ENCODE data around the gene HRH3. TPM values are rescaled to one million over a fixed set of nuclear protein-coding genes. Genes with fewer than 3 reads are reported as not detected.

HRH3 gene
- total RNA-seq, 2 donors from 2014 or later: not detected

DNA sequence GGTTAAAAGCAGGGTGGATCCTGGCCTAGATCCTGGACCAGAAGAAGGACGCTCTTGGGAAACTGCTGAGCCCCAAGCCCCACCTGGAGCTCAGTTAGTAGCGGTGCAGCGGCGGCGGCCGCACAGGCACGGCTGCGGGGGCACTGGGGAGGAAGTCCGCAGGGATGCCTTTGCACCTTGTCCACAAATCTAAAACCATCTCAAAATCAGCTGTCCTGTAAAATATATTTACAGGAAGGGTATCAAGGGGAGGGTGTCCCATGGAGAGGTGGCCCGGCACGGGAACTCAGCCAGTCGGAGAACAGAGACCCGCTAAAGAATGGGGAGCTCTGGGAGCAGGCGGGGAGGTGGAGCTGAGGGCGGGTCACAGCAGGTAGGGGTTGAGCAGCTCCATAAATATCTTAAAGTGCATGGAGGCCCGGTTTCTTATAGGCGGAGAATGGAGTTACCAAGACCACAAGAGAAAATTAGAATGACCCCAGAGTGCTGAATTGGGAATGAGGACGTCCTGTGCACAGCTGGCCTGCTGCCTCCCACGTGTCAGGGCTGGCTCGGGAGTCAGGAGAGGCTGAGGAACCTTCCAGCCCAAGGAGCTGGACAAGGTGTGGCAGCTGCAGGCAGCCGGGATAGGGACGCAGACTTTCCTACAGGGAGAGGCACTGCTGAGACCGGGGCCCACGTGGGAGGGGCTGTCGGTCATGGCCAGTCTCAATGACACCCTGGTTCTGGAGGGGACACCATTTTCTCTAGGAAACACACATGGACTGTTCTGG lies 29.3 kb downstream of the HRH3 start:
- intact Hi-C loops (cut with DNase I, micrococcal nuclease): no loop called here
- ATAC-seq: no peak
- no peak for DNase-seq

DNA sequence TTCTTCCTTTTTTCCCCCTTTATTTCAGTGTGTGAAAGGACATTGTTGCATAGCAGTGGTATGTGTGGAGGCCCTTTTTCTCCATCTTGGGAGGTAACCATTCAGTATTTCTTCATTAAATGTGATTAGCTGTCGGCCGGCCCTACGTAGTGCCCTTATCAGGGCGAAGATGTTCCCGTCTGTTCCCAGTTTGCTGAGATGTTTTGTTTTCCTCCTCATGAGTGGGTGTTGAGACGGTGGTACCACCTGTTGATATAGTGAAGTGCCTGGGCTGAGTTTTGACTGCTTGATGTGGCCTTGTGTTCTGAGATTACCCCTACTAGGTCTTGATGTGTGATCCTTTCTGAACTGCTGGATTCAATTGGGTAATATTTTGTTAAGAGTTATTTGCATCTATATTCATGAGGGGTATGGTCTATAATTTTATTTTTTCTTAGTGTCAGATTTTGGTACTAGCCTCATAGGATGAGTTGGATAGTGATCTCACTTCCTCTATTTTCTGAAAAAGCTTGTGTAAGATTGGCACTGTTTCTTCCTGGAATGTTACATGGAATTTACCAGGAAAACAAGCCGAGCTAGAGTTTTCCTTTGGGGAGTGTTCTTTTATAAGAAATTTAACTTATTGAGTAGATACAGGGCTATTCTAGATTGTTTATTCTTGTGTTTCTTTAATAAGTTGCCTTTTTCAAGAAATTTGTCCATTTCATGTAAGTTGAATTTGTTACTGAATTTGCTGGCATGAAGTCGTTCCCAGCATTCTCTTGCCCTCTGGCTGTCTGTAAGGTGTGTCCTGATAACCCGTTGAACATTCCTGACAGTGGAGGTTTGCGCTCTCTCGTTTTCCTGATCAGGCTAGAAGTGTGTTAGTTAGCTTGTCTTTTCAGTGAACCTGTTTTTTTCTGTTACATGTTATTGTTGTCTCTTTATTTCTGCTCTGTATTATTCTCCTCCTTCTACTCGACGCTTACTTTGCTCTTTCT lies 32.9 kb downstream of the HRH3 start:
- DNase-seq: no peak
- intact Hi-C loops (cut with DNase I, micrococcal nuclease): no loop called here
- ATAC-seq: no peak

DNA sequence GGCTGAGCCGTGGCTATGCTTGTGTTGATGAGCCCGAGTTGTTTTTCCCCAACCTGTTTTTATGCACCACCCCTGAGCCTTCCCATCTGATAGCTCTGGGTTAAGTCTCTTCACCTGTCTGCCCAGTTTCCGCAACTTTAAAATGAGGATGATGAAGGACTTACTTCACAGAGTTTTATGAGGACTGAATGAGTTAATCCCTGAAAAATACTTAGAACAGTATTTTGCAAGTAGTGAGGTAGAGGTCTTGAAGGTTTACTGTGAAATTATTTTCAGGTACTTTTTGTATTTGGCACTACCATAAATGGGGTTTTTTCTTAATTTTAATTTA lies 34.0 kb downstream of the HRH3 start:
- intact Hi-C loops (cut with DNase I, micrococcal nuclease): no loop called here
- no peak for ATAC-seq
- no peak for DNase-seq

DNA sequence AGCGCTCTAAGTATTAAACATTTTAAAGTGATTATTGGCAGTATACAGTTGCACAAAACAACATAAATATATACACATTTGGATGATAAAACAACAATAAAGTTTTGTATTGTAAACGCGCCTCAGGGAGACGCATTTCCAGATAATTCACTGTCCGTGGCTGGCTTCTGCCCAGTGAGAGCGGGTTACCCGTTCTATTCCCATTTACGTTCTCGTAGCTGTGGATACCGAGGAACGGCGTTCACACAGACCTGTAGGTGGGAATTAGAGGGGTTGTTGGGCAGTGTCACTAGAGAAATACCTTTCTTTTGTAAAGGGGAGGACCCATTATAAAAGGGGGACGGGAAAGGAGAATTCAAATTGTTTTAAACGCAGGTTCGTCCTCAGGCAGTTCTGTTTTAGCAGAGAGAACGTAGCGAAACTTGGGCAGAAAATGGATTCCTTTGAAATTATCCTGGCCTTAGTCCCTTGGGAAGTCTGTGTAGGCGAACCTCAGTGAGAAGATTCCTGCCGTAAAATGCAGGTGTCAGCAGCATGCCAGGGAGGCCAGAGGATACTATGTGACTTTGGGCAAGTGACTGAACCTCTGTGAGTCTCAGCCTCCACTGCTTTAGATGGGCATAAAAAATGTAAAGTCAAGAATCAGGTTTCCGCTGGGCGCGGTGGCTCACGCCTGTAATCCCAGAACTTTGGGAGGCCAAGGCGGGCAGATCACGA lies 36.5 kb downstream of the HRH3 start:
- intact Hi-C loops (cut with DNase I, micrococcal nuclease): no loop called here
- ATAC-seq (no peak), DNase-seq (no peak)

DNA sequence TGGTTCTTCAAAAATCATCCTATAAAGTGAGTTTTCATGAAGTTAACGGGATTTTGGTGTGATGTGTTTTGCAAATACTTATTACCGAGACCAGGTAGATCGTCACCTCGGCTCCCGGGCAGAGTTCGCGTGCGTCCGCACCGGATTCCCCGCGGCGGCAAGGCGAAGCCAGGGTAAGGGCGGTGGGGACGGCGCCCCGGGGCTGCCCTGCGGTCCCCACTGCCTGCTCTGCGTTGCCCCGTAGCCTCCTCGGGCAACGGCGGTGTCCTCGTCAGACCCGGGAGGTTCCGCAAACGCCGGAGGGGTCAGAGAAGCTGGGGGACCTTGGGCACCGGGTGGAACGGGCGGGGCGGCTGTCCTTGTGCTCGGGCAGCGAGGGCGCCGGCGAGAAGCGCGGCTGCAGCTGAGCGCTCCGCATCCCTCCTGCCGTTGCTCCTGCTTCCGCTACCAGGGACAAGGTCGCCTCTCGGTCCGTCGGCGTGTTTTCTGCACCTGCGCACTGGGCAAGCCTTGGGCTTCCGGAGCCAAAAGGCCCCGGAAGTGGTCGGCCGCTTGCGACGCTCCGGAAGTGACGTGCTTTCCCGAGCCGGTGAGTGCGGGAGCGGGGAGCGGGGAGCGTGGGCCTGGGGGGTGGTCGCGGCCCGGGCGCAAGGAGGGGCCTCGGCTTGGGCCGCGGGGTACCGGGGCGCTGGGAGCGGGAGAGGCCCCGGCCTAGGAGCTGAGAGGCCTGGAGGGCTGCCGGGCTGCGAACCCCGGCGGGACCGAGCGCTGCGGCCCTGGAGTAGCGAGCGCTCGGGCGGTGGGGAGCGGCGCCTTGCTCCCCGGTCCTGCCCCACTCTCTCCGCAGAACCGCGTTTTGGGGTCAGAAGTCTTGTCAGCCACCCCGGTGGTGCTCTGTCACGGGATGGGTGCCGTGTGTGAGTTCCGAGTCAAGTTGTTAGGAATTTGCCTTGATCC lies 37.3 kb downstream of the HRH3 start, which contains the start of gene MTG2:
TSS of gene MTG2 (plus strand) at position 560 of the 957 bp plus-strand sequence. CDS start 10,393 bp downstream, outside the sequence.
- intact Hi-C loops (cut with DNase I, micrococcal nuclease): no loop called here
- peak; percentile 96 to 97 for DNase-seq
- peak; percentile 97 for ATAC-seq

DNA sequence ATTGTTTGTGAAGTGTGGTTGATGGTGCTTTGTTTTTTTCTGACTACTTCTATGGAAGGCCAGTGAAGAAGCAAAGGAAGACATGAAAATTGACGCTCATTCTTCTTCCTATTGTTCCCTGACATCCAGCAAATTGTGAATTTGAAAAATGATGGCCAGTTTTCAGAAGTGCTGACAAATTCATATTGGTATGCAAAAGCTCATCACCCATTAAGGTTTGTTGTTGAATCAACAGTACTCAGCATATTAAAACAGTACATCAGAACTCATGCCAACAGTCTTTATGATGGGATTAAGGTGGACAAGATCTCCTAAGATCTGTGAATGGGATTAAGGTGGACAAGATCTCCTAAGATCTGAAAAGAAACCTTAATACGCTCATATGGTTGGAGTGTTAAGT lies 38.3 kb downstream of the HRH3 start:
- intact Hi-C loops (cut with DNase I, micrococcal nuclease): no loop called here
- no peak for ATAC-seq
- no peak for DNase-seq

DNA sequence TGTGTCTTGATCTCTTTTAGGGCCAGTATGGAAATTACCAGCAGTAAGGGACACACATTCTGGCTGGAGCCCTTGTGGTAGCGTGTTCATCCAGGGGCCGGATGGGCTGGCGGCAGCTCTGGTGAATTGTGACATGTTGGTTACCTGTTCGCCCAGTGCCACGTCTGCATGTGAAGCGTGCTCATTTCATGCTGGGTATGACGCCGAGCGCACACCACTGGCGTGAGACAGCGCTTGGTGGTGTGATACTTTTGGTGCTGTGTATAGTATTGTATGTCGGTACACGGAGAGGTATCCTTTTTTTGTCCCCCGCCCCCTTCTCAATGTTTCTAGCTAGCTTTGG lies 40.9 kb downstream of the HRH3 start:
- DNase-seq (no peak), ATAC-seq (no peak)

DNA sequence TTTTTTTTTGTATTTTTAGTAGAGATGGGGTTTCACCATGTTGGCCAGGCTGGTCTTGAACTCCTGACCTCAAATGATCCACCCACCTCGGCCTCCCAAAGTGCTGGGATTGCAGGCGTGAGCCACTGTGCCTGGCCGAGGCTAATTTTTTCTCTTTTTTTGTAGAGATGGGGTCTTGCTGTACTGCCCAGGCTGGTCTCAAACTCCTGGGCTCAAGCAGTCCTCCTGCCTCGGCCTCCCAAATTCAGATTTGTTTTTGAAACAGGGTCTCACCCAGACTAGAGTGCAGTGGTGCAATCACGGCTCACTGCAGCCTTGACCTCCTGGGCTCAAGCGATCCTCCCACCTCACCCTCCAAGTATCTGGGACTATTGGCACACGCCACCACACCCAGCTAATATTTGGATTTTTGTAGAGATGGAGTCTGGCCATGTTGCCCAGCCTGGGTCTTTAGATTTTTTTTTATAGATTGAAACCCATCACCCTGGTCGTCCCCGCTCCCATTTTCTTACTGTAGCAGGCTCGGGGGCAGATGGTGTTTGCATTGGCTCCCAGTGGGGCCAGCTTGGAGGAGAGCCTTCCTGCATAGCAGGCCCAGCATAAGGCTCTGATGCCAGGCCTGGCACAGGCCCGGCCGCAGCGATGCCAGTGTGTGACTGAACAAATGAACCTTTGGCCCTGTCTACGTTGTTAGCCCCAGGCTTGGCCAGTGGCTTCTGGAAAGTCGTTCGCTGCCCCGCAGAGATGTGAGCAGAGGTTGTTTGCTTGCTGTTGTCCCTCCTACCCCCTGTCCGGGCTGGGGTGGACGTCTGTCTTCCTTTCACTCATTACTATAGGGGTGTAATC lies 41.5 kb downstream of the HRH3 start:
- DNase-seq: no peak

More for the DNA sequence above, 40.9 kb downstream of the HRH3 start:
- intact Hi-C loops (cut with DNase I, micrococcal nuclease): no loop called here

DNA sequence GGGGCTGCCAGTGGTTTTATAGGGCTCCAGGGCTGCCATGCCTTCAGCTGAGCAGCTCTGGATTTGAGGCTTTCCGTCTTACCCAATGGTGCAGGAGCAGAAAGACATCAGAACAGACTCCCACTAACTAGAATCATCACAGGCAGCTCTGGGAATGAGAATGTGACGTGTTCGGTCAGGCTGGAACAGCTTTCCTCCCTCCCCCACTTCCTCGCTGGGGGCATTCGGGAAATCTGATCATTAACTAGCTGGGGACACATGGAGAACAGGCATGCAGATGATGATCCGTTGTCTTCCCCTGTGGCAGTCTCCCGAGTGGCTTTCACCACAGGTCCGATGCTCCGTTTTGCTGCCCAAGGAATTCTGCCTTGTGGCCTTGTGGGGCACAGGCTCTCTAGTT lies 42.8 kb downstream of the HRH3 start:
- ATAC-seq (no peak), DNase-seq (no peak)
- intact Hi-C loops (cut with DNase I, micrococcal nuclease): no loop called here

More for the DNA sequence above, 41.5 kb downstream of the HRH3 start:
- intact Hi-C loops (cut with DNase I, micrococcal nuclease): no loop called here
- no peak for ATAC-seq

DNA sequence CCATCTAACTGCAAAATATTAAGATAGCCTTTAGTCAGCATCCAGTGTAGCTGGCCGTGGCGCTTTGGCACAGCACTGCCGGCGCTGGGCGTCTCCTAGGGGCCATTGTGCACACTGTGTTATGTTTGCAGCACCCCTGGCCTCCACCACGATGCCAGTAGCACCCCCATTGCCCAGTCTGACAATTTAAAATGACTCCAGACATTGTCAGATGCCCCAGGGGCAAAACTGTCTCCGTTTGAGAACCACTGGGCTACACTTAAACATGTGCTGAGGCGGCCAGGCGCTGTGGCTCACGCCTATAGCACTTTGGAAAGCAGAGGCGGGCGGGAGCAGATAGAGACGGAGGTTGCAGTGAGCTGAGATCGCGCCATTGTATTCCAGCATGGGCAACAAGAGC lies 43.2 kb downstream of the HRH3 start:
- intact Hi-C loops (cut with DNase I, micrococcal nuclease): no loop called here
- DNase-seq: no peak
- ATAC-seq: no peak

DNA sequence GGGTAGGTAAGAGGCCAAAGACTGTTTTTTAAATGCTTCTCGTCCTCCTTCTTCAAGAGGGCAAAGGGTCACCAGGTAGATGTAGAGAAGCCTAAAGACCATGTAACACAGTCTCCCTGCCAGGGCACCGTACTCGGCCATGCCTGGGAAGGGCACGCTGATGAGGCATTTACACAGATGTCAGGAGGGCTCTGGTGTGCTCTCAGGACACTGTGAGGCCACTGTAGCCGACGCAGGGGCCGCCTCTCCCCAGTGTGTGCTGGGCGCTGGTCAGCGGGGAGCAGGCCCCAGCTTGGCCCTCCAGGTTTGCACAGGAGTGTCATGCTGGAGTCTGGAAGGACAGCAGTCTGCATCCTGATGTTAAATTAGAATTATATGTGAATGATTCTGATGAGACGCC lies 44.4 kb downstream of the HRH3 start:
- DNase-seq: no peak
- intact Hi-C loops (cut with DNase I, micrococcal nuclease): no loop called here
- ATAC-seq: no peak

DNA sequence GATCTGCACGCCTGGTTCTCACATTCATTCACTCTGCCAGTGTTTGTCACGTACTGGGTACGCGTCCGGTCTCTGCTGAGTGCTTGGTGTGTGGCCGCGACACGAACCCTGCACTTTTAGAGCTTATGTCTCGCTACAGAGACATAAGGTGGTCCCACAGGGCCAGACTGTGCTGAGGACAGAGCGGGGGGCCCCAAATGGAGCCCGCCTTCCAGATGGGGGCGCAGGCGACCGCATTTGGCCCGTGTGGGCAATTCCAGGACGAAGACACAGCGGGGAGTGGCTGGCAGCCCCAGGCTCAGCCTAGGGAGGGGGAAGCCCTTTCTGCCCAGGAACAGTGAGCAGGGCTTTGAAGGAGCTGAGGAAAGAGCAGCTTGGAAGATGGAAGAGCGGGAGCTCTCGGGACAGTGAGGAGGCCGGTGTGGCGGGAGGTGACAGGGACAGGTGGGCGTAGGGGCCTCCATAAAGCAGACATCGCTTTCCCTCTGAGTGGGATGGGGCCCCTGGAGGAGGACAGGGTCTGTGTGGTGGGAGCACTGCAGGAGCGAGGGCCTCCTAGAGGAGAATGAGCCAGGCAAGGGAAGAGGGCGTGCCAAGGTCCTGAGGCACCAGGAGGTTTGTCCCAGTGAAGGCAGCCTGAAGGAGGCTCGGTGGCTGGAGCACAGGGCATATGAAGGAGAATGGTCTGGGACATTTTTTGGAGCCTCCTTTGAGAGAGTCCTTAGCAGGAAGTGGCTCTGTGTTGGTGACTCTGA lies 45.0 kb downstream of the HRH3 start:
- DNase-seq (no peak), ATAC-seq (no peak)
- intact Hi-C loops (cut with DNase I, micrococcal nuclease): no loop called here

DNA sequence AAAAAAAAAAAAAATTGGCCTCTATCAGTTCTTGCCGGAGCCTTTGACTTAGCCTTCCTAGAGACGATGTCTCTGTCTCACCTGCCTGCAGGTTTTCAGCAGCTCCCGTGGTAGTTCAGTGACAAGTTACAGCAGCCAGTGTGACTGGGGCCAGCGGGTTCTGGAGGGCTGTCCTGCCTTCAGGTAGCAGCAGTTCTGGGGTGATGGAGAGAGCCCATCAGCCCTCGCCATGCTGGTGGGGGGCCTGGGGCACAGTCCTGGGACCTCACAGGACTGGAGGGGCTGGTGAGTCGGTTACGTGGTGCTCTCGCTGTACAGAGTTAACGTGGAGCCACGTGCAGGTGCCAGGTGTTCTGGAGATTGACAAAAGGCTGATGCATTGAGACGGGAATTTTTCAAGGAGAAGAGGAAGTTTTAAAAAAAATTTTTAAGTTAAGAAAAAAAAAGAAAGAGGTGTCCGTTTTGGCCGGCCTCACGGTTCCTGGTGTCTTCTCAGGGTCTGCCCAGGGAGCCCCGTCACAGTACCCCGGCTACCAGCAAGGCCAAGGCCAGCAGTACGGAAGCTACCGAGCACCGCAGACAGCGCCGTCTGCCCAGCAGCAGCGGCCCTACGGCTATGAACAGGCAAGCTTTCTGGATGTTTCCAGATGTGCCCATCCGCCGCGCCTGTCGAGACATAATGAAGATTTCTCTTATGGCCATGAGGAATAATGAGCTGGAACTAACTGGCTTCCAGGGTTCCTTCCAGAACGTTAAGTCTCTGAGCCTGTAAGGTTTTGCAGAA lies 45.9 kb downstream of the HRH3 start:
- intact Hi-C loops (cut with DNase I, micrococcal nuclease): no loop called here
- DNase-seq (no peak), ATAC-seq (no peak)

DNA sequence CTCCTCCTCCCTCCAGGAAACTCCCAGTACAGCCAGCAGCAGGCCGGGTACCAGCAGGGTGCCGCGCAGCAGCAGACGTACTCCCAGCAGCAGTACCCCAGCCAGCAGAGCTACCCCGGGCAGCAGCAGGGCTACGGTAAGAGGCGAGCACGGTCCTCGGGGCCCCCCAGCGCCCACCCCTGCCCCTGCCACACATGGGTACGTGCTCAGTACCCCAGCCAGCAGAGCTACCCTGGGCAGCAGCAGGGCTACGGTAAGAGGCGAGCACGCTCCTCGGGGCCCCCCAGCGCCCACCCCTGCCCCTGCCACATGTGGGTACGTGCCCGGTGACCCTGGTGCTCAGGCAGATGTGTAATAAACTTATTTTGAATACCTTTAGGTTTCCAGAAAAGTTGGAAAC lies 47.4 kb downstream of the HRH3 start:
- ATAC-seq (no peak), DNase-seq (no peak)
- intact Hi-C loops (cut with DNase I, micrococcal nuclease): no loop called here

DNA sequence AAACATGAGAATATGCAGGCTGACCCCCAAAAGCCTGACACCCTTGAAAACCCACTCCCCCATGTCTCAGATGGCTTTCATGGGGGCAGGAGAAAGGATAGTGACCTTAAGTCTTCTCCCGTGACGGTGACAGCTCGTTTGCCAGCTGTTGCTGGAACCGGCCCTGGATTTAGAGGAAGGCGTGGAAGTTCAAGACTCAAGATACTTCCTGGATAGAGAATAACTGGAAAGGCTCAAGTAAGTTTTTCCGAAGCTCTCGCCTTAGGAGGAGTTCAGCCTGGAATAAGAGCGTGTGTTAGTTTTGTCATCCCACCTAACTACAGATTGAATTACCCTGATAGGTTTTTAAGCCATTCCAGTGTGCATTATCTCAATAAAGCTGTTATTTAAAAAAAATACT lies 48.8 kb downstream of the HRH3 start:
- no peak for DNase-seq
- intact Hi-C loops (cut with DNase I, micrococcal nuclease): no loop called here
- ATAC-seq: no peak

DNA sequence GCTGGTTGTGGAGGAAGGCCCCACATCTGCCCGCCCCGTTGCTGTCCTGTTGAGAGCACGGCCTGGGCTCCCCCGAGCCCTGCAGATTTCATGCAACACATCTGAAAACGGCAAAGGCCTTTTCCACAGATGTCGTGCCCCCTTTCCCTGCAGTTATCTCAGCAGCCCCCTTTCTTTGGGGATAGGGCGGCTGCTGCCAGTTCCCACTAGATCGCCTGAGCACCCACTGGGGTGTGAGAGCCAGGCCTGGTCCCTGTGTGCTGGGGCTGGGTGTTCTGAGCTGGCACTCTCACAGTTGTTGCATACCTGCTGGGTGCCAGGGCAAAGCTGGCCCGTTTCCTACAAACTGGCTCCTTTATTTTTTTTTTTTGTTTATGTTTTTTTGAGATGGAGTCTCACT lies 49.5 kb downstream of the HRH3 start:
- no peak for ATAC-seq

More for the DNA sequence above, 49.5 kb downstream of the HRH3 start:
- no peak for DNase-seq
- intact Hi-C loops (cut with DNase I, micrococcal nuclease): no loop called here
